ENCODE measurements around the gene TLCD4.

TLCD4 gene

DNA sequence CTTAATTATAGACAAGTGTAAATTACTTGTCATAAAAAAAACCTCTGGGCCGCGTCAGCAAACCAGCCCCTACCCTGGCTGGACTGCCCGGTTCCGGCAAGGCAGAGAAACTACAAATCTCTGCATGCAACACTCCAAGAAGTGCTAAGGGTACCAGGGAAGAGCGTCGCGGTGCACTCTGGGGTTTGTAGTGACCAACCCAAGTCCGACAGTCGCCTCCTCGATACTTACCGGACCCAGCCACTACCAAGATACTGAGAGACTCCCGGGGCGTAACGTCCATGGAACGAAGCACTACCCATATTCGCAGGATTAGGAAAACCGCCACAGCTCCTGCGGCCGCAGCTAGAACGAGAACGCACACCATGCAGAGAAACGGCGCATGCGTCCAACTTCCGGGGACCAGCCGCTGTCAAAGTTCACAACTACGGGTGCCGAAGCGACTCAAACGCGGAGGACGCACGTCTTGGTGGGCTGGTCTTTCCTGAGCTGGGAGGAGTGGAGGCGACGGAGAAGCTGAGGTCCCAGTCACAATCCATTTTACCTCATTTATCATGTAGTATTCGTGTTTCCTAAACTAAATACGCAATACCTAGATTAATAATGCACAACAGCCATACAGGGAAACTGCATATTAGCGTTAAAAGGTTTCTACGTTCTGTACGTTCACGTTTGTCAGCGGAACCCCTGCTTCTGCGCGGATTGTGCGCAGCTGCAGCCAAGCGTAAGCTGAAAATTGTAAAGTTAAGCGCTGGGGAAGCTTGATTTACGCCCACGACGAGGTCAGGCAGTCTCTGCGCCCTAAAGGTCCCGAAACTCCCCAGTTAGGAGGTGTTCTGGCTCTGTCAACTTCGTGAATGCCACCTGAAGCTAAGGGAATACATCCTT lies 44.4 kb upstream of the TLCD4 start, which contains the start of gene ALG14:
TSS of gene ALG14 (minus strand) at position 420 of the 888 bp plus-strand sequence. CDS start at position 367, 53 bp downstream.
- peak within 1 kb of the TSS; percentile 80 for H3K4me3 ChIP-seq (ENCODE audit: low read depth, low read length)
- TF ChIP-seq, protein P1, sequence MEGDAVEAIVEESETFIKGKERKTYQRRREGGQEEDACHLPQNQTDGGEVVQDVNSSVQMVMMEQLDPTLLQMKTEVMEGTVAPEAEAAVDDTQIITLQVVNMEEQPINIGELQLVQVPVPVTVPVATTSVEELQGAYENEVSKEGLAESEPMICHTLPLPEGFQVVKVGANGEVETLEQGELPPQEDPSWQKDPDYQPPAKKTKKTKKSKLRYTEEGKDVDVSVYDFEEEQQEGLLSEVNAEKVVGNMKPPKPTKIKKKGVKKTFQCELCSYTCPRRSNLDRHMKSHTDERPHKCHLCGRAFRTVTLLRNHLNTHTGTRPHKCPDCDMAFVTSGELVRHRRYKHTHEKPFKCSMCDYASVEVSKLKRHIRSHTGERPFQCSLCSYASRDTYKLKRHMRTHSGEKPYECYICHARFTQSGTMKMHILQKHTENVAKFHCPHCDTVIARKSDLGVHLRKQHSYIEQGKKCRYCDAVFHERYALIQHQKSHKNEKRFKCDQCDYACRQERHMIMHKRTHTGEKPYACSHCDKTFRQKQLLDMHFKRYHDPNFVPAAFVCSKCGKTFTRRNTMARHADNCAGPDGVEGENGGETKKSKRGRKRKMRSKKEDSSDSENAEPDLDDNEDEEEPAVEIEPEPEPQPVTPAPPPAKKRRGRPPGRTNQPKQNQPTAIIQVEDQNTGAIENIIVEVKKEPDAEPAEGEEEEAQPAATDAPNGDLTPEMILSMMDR (IDR thresholded peaks at IDR 0.05; ENCODE audit: low read depth, low read length), result no peak

DNA sequence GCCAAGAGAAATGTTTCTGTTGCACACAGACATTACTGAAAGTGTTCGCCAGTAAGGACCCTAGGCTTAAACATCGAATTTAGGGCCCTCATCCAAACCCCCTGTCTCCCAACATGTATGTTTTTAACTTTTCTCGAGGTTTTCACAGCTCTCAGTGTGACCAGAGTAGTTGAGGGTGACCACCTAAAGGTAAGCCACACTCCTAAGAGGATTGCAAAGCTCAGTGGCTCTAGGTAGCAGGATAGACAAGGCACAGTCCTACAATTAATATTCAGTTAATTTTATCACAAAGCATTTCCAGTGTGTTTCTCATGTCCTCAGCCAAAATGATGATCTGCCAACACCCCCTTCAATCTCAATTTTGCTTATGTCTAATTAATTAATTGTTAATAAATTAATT lies 43.7 kb upstream of the TLCD4 start:
- peak overlapping the region; percentile 80 for H3K4me3 ChIP-seq (ENCODE audit: low read depth, low read length)
- TF ChIP-seq, protein P1 (IDR thresholded peaks at IDR 0.05; ENCODE audit: low read depth, low read length), result no peak

DNA sequence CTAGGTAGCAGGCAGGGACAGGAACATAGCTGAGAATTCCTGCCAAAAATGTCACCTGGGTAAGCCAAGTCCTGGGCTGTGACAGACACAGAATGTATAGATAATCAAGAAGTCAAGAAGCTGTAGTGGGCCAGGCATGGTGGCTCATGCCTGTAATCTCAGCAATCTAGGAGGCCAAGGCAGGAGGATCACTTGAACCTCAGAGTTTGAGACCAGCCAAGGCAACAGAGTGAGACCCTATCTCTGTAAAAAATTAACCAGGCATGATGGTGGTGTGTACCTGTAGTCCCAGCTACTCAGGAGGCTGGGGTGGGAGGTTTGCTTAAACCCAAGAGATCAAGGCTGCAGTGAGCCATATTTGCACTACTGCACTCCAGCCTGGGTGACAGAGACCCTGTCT lies 41.1 kb upstream of the TLCD4 start:
- TF ChIP-seq, protein P1 (IDR thresholded peaks at IDR 0.05; ENCODE audit: low read depth, low read length), result no peak

GRCh38 chr1:95080446-95080845 lies 36.7 kb upstream of the TLCD4 start:
- TF ChIP-seq, protein P1 (IDR thresholded peaks at IDR 0.05; ENCODE audit: low read depth, low read length), result no peak
- no peak overlapping the region for H3K4me3 ChIP-seq (ENCODE audit: low read depth, low read length)

More for the DNA sequence above, 41.1 kb upstream of the TLCD4 start:
- H3K4me3 ChIP-seq (ENCODE audit: low read depth, low read length), result no peak overlapping the region

DNA sequence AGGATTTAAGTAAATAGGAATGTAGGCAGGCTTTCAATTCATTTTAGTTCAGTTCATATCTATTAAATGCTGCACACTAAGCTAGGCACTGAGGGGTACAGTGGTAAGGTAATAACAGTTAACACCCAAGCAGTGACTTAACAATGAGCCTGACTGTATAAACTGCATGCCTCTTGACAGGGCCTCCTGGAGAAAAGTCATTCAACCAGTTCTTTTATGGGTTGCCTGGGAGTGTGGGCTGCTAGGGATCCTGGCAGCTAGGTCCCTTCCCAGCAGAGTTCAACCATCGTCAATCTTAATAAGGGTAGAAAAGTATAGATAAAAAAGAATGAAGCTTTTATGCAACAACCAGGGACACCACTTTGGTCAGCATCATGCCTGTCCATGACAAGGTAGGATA lies 36.3 kb upstream of the TLCD4 start:
- TF ChIP-seq, protein P1 (IDR thresholded peaks at IDR 0.05; ENCODE audit: low read depth, low read length), result no peak
- no peak overlapping the region for H3K4me3 ChIP-seq (ENCODE audit: low read depth, low read length)

DNA sequence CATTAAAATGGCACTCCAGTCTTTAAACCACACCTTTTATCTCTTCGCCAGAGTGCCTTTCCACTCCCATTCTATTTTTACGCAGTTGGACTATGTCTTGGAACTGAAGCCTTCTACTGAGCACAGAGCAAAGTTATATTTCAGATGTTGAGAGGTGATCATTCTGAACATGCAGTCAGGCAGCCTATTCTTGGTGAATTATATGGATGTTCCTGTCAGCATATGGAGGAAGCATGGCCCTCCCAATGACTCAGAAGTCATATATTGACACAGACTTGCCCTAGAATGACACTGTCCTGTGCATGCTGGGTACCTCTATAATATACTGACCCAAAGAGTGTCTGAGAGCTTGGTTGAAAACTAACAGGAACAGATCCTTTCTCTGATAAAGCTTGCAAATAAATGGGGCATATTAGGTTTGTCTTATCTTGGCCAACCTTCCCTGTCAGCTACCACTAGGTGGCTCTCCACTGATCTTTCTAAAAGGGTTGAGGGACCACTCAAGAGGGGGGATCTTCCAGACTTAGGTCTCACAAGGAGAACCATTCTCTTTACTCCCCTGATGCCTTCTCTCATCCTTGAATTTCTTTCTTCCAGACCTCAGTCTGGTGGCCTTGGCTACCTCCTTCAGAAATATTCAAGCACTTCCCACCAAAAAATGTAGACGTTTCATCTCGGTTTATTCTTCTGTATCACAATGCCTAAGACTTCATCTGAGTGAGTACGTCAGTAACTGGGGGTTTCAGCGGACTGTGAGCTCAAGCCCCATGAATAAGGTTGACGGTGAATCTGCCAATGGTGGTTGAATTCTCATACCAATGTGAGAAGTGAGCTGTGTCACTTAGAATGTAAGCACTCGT lies 32.6 kb upstream of the TLCD4 start:
- no peak overlapping the region for H3K4me3 ChIP-seq (ENCODE audit: low read depth, low read length)
- TF ChIP-seq, protein P1 (IDR thresholded peaks at IDR 0.05; ENCODE audit: low read depth, low read length), result peak; percentile 55
